ENCODE measurements around the gene ZSCAN16.
A peak's percentile ranks its signal among the peaks of the same experiment; 100 is the strongest.

Gene ZSCAN16

GRCh38 chr6:28141500-28142329 lies 17.3 kb downstream of the ZSCAN16 start, which contains the start of gene ZKSCAN8:
TSS of gene ZKSCAN8 (plus strand) at chr6:28141883. CDS start at chr6:28148408, 6,525 bp downstream.
- no peak for TF ChIP-seq CTCF (IDR thresholded peaks at IDR 0.05; ENCODE audit: low read depth, low read length)

GRCh38 chr6:28142446-28142845 lies 18.0 kb downstream of the ZSCAN16 start:
- no peak for TF ChIP-seq CTCF (IDR thresholded peaks at IDR 0.05; ENCODE audit: low read depth, low read length)
- DNase-seq (ENCODE audit: extremely low read depth, low read depth): no peak

More at GRCh38 chr6:28141500-28142329, 17.3 kb downstream of the ZSCAN16 start, which contains the start of gene ZKSCAN8:
- peak; percentile 62 for DNase-seq (ENCODE audit: extremely low read depth, low read depth)

- no peak for TF ChIP-seq CTCF (IDR thresholded peaks at IDR 0.05; ENCODE audit: low read depth, low read length)
- DNase-seq (ENCODE audit: extremely low read depth, low read depth): no peak
Observed at GRCh38 chr6:28145231-28145630, 20.8 kb downstream of the ZSCAN16 start.

GRCh38 chr6:28152531-28152930 lies 28.1 kb downstream of the ZSCAN16 start:
- no peak for TF ChIP-seq CTCF (IDR thresholded peaks at IDR 0.05; ENCODE audit: low read depth, low read length)
- DNase-seq (ENCODE audit: extremely low read depth, low read depth): no peak

GRCh38 chr6:28153546-28153945 lies 29.1 kb downstream of the ZSCAN16 start:
- no peak for DNase-seq (ENCODE audit: extremely low read depth, low read depth)
- no peak for TF ChIP-seq CTCF (IDR thresholded peaks at IDR 0.05; ENCODE audit: low read depth, low read length)

GRCh38 chr6:28154357-28154756 lies 29.9 kb downstream of the ZSCAN16 start:
- no peak for TF ChIP-seq CTCF (IDR thresholded peaks at IDR 0.05; ENCODE audit: low read depth, low read length)
- no peak for DNase-seq (ENCODE audit: extremely low read depth, low read depth)

GRCh38 chr6:28158318-28158717 lies 33.9 kb downstream of the ZSCAN16 start:
- no peak for DNase-seq (ENCODE audit: extremely low read depth, low read depth)
- no peak for TF ChIP-seq CTCF (IDR thresholded peaks at IDR 0.05; ENCODE audit: low read depth, low read length)
